HFFc6 (cell line): ENCODE results near the gene SURF4. TPM values are rescaled to one million over a fixed set of nuclear protein-coding genes. Genes with fewer than 3 reads are reported as not detected.
A peak's percentile ranks its signal among the peaks of the same experiment; 100 is the strongest.

ENCODE experiments used
- DNase-seq: peaks from one replicate; pipeline ENCODE4 v3.0.0-alpha.2; 2018
- H3K27ac Mint-ChIP-seq: 2 replicates; pipeline ENCODE4 v1.8.0; 2020; ENCODE audit warnings: mild to moderate bottlenecking, mixed read lengths
- H3K27me3 Mint-ChIP-seq: 2 replicates; pipeline ENCODE4 v1.8.0; 2021; ENCODE audit warnings: mild to moderate bottlenecking, moderate library complexity, mixed read lengths; ENCODE audit not compliant: insufficient read depth
- H3K36me3 Mint-ChIP-seq: 2 replicates; pipeline ENCODE4 v1.8.0; 2021; ENCODE audit warnings: low read depth, mixed read lengths
- H3K4me1 Mint-ChIP-seq: 2 replicates; pipeline ENCODE4 v1.8.0; 2020; ENCODE audit warnings: low read depth, mixed read lengths
- H3K4me3 Mint-ChIP-seq: 2 replicates; pipeline ENCODE4 v1.8.0; 2020; ENCODE audit warnings: mild to moderate bottlenecking, moderate library complexity, mixed read lengths
- H3K9me3 Mint-ChIP-seq: 2 replicates; pipeline ENCODE4 v1.8.0; 2020; ENCODE audit warnings: mild to moderate bottlenecking, mixed read lengths
- total RNA-seq, 6 experiments: library from RNA; stranded (reverse); fragmentation: NEBNext Ultra II Directional; extraction: Animal tissue kit (Norgen Biotek cat#: 25700); gene quantifications; 2 replicates in 1 of 6; 3 replicates in 5 of 6; pipeline ENCODE4 v1.2.3, GENCODE V29; 2021
- TF ChIP-seq, protein P1 (sequence below): fragments of 200-600 bp; sonication (generic); IDR thresholded peaks from 2 replicates; pipeline ENCODE4 v1.5.0; 2021; ENCODE audit warnings: antibody characterized with exemption, mild to moderate bottlenecking

Gene SURF4
- total RNA-seq, 6 experiments from 2014 or later: 406 to 474 (median 417) TPM

DNA sequence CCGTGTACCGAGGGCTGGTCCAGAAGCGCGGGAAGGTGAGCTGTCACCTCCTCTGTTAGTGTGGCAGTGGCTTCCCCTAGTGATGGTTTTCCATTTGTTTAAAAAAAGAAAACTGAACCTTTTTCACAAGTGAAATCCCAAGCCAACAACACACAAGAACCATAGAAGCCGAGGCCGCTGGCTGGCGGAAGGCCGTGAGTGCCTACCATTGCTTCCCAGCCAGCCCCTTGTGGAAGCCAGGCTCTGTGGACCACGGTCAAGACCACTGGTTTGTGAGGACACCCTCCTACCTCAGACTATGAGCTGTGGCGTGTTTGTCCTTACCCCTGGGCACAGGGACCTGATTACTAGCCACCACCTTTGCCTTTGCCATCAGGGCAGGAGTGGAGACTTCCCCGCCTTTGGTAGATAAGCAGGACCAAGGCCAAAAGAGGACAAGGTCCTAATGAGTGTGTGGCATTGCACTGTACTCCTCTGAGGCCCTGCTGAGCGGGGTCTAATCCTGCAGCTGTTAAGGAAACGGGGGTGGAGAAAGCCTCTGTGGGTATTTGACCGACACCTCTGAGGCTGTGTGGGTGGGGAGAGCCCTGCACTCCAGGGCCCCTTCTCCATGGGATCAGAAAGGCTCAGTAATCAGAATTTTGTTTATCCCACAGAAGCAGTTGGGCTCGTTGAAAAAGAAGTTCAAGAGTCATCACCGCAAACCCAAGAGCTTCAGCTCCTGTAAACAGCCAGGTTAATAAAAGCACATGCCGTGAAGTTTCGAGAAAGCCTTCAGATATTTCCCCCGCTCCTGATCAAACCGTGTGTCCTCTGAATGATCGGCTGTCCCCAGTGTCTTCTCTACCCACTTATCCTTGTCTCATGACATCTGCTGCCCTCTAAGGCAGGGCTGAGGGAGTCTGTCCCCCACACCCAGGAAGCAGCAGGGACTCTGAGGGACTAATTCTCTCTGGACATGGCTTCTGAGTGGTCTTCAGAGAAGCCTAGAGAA is 15.2 kb downstream of the SURF4 start:
- Mint-ChIP-seq H3K4me1 (peaks cover 19% of the 10 kb centered on the region), H3K9me3 (no peaks in the 10 kb centered on the region), H3K4me3 (no peak overlapping the region; the same call in 1 of the 2 replicates), H3K27ac (peak overlapping the region; percentile 45), H3K36me3 (peaks cover 34% of the 10 kb centered on the region), H3K27me3 (peaks cover 6% of the 10 kb centered on the region)
- no peak for DNase-seq
- TF ChIP-seq, protein P1, sequence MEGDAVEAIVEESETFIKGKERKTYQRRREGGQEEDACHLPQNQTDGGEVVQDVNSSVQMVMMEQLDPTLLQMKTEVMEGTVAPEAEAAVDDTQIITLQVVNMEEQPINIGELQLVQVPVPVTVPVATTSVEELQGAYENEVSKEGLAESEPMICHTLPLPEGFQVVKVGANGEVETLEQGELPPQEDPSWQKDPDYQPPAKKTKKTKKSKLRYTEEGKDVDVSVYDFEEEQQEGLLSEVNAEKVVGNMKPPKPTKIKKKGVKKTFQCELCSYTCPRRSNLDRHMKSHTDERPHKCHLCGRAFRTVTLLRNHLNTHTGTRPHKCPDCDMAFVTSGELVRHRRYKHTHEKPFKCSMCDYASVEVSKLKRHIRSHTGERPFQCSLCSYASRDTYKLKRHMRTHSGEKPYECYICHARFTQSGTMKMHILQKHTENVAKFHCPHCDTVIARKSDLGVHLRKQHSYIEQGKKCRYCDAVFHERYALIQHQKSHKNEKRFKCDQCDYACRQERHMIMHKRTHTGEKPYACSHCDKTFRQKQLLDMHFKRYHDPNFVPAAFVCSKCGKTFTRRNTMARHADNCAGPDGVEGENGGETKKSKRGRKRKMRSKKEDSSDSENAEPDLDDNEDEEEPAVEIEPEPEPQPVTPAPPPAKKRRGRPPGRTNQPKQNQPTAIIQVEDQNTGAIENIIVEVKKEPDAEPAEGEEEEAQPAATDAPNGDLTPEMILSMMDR: no peak

DNA sequence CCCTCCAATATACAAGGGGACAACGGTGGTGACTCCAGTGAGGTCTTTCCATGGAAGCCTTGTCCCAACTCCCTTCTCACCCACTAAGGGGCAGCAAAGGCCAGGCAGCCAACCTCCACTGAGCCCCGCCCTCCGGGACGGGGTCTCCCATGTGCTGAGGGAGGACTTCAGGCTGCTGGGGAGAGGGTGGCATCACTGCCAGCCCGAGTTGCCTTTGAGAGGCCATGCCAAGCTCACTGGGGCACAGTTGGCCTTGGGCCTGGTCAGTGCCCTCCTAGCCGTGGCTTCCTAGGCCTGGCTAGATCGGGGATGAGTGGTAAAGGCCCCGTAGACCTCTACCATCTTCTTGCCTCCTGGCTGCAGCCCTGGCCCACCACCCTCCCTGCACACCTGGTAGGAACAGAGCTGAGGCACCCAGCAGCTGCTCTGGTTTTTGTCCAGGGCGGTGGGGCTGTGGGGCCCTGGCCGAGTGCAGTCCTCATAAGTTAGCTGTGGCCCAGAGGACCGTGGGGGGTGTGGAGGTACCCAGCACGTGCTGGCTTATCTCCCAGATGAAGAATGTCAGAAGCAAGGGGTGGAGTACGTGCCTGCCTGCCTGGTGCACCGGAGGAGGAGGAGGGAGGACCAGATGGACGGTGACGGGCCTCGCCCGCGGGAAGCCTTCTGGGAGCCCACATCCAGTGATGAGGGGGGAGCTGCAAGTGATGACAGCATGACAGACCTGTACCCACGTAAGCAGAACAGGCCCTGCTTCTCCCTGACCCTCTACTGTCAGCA is 16.3 kb downstream of the SURF4 start:
- H3K4me3 Mint-ChIP-seq: no peak overlapping the region

DNA sequence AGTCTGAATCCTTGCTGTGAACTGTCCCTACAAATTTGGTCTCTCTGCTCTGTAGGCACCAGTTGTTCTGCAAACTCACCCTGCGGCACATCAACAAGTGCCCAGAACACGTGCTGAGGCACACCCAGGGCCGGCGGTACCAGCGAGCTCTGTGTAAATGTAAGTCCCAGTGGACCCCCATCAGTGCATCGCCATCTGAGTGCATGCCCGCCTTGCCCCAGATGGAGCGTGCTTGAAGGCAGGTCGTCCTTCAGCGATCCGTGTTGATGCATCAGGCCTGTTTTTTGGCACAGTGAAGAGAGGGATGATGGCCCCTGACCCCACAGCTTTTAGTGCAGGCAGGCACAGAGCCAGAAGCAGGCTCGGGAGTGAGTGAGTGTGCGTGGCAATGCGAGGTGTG is 18.2 kb downstream of the SURF4 start:
- peaks cover 6% of the 10 kb centered on the region for H3K27me3 Mint-ChIP-seq
- H3K36me3 Mint-ChIP-seq: peaks cover 25% of the 10 kb centered on the region; the same call in 1 of the 2 replicates

More for the DNA sequence above, 16.3 kb downstream of the SURF4 start:
- TF ChIP-seq, protein P1: peak; percentile 56
- Mint-ChIP-seq H3K9me3 (no peaks in the 10 kb centered on the region), H3K36me3 (peaks cover 34% of the 10 kb centered on the region), H3K27me3 (peaks cover 6% of the 10 kb centered on the region), H3K27ac (peak overlapping the region; percentile 42; the same call in 1 of the 2 replicates), H3K4me1 (peaks cover 26% of the 10 kb centered on the region)
- no peak for DNase-seq

DNA sequence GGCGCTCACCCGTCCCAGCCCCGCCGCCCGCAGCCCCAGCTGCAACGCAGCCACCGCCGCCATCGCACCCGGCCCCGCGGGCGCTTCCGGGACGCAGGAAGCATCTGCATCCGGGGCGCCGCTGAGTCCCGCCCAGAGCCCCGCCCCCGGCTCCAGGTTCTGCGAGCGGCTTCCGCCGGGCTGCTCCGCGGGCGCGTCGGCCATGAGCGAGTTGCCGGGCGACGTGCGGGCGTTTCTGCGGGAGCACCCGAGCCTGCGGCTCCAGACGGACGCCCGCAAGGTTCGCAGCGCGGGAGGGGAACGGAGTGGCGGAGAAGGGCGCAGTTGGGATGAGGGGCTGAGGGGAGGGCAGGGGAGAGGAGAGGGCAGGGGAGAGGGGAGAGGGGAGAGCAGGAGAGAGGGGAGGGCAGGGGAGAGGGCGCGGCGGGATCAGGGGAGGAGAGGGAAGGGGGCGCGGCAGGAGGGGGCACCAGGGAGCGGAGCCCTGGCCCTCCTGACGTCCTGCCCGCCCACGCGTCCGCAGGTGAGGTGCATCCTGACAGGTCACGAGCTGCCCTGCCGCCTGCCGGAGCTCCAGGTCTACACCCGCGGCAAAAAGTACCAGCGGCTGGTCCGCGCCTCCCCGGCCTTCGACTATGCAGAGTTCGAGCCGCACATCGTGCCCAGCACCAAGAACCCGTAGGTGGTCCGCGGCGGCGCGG is 19.3 kb downstream of the SURF4 start, which contains the start of the genes SURF1 and SURF2:
Gene SURF1, minus strand, starts transcription at position 97 of the 701 bp plus-strand sequence. Its CDS starts 34 bp downstream, at position 63.
Gene SURF2, plus strand, starts transcription at position 160 of the 701 bp plus-strand sequence. Its CDS starts 43 bp downstream, at position 203.
- peaks cover 16% of the 10 kb centered on the region; the same call in 1 of the 2 replicates for H3K36me3 Mint-ChIP-seq

More for the DNA sequence above, 18.2 kb downstream of the SURF4 start:
- TF ChIP-seq, protein P1: no peak
- Mint-ChIP-seq H3K4me3 (peak overlapping the region; percentile 84), H3K4me1 (peaks cover 28% of the 10 kb centered on the region), H3K27ac (peak overlapping the region; percentile 13; the same call in 1 of the 2 replicates), H3K9me3 (no peaks in the 10 kb centered on the region)
- no peak for DNase-seq

More for the DNA sequence above, 19.3 kb downstream of the SURF4 start, which contains the start of the genes SURF1 and SURF2:
- H3K9me3 Mint-ChIP-seq: no peaks in the 10 kb centered on the region
- TF ChIP-seq, protein P1: no peak
- H3K27ac Mint-ChIP-seq: peak within 1 kb of the TSS; percentile 81
- H3K4me3 Mint-ChIP-seq: peak within 1 kb of the TSS; percentile 96
- DNase-seq: peak; percentile 71
- H3K4me1 Mint-ChIP-seq: peaks cover 28% of the 10 kb centered on the region
- H3K27me3 Mint-ChIP-seq: peaks cover 6% of the 10 kb centered on the region
